Glutamatergic neuron (in vitro differentiated cells): ENCODE results near the gene FKBP10. TPM values are rescaled to one million over a fixed set of nuclear protein-coding genes. Genes with fewer than 3 reads are reported as not detected.

ENCODE experiments used
- DNase-seq: peaks from one replicate; pipeline ENCODE4 v3.0.0; 2022
- H3K27ac Mint-ChIP-seq: one replicate; pipeline ENCODE4 v1.8.0; 2020; ENCODE audit warnings: mild to moderate bottlenecking, mixed read lengths, inconsistent platforms; ENCODE audit not compliant: unreplicated experiment
- H3K27me3 Mint-ChIP-seq: one replicate; pipeline ENCODE4 v1.8.0; 2020; ENCODE audit warnings: mild to moderate bottlenecking, moderate library complexity, mixed read lengths, inconsistent platforms; ENCODE audit not compliant: unreplicated experiment
- H3K36me3 Mint-ChIP-seq: one replicate; pipeline ENCODE4 v1.8.0; 2020; ENCODE audit warnings: mild to moderate bottlenecking, mixed read lengths, inconsistent platforms; ENCODE audit not compliant: unreplicated experiment
- H3K4me1 Mint-ChIP-seq: one replicate; pipeline ENCODE4 v1.8.0; 2020; ENCODE audit warnings: mild to moderate bottlenecking, low read depth, mixed read lengths, inconsistent platforms; ENCODE audit not compliant: unreplicated experiment
- H3K4me3 Mint-ChIP-seq: one replicate; pipeline ENCODE4 v1.8.0; 2020; ENCODE audit warnings: mild to moderate bottlenecking, mixed read lengths, inconsistent platforms; ENCODE audit not compliant: unreplicated experiment
- H3K9me3 Mint-ChIP-seq: one replicate; pipeline ENCODE4 v1.8.0; 2020; ENCODE audit warnings: mild to moderate bottlenecking, moderate library complexity, mixed read lengths, inconsistent platforms; ENCODE audit not compliant: unreplicated experiment
- CTCF ChIP-seq: fragments of 200-600 bp; sonication (generic); IDR thresholded peaks from one replicate; pipeline ENCODE4 v1.5.0; 2021; ENCODE audit not compliant: partially characterized antibody, unreplicated experiment
- total RNA-seq: library from RNA; stranded (reverse); fragmentation: NEBNext Ultra II Directional; extraction: Animal tissue kit (Norgen Biotek cat#: 25700); gene quantifications from one replicate; pipeline ENCODE4 v1.2.1, GENCODE V29; 2021; ENCODE audit not compliant: unreplicated experiment

FKBP10 gene
- total RNA-seq, 1 donor from 2014 or later = 28.5 TPM

GRCh38 chr17:41863074-41863848, 50.5 kb downstream of the FKBP10 start:
- no peak for DNase-seq
- Mint-ChIP-seq H3K36me3 (no peaks in the 10 kb centered on the region), H3K4me3 (no peak overlapping the region), H3K4me1 (peaks cover 13% of the 10 kb centered on the region), H3K27me3 (peaks cover 9% of the 10 kb centered on the region), H3K9me3 (peaks cover 4% of the 10 kb centered on the region), H3K27ac (no peak overlapping the region)
- no peak for TF ChIP-seq CTCF

GRCh38 chr17:41864498-41864835, 51.7 kb downstream of the FKBP10 start:
- H3K27me3 Mint-ChIP-seq = peaks cover 7% of the 10 kb centered on the region
- H3K4me3 Mint-ChIP-seq = no peak overlapping the region
- H3K36me3 Mint-ChIP-seq = no peaks in the 10 kb centered on the region
- peaks cover 6% of the 10 kb centered on the region for H3K9me3 Mint-ChIP-seq
- peaks cover 13% of the 10 kb centered on the region for H3K4me1 Mint-ChIP-seq
- no peak overlapping the region for H3K27ac Mint-ChIP-seq
- no peak for DNase-seq
- no peak for TF ChIP-seq CTCF

- Mint-ChIP-seq H3K27me3 (peaks cover 7% of the 10 kb centered on the region), H3K9me3 (peaks cover 6% of the 10 kb centered on the region), H3K27ac (peak within 1 kb of the TSS; percentile 62), H3K4me3 (peak within 1 kb of the TSS; percentile 82), H3K36me3 (no peaks in the 10 kb centered on the region), H3K4me1 (peaks cover 9% of the 10 kb centered on the region)
- DNase-seq = peak; percentile 89
- no peak for TF ChIP-seq CTCF
Measured at GRCh38 chr17:41864836-41865595, 52.2 kb downstream of the FKBP10 start, which contains the start of gene KLHL11. KLHL11 (minus strand) TSS chr17:41865423; CDS start chr17:41865370, 53 bp downstream.

GRCh38 chr17:41865596-41865893, 52.7 kb downstream of the FKBP10 start:
- no peak for DNase-seq
- Mint-ChIP-seq H3K36me3 (no peaks in the 10 kb centered on the region), H3K9me3 (peaks cover 6% of the 10 kb centered on the region), H3K4me1 (peaks cover 5% of the 10 kb centered on the region), H3K27me3 (peaks cover 9% of the 10 kb centered on the region), H3K4me3 (peak overlapping the region; percentile 82), H3K27ac (peak overlapping the region; percentile 62)
- no peak for TF ChIP-seq CTCF

GRCh38 chr17:41868568-41868967, 55.8 kb downstream of the FKBP10 start:
- no peak overlapping the region for H3K4me3 Mint-ChIP-seq
- TF ChIP-seq CTCF = no peak
- no peak overlapping the region for H3K27ac Mint-ChIP-seq

More at GRCh38 chr17:41868568-41868967, 55.8 kb downstream of the FKBP10 start:
- peaks cover 6% of the 10 kb centered on the region for H3K9me3 Mint-ChIP-seq
- H3K27me3 Mint-ChIP-seq = peaks cover 14% of the 10 kb centered on the region
- DNase-seq = no peak
- no peaks in the 10 kb centered on the region for H3K36me3 Mint-ChIP-seq
- no peaks in the 10 kb centered on the region for H3K4me1 Mint-ChIP-seq
